OCI-LY3 (cell line): Measurements from ENCODE around the gene SLC35B2.

Source experiments
- H2AFZ ChIP-seq: fragments of 200-600, 300-600 bp; shearing (Covaris generic); 2 replicates; pipeline ENCODE4 v1.6.0; 2014; ENCODE audit warnings: antibody characterized with exemption, low read depth, low read length
- H3K27ac ChIP-seq: fragments of 200-600, 300-600 bp; sonication (generic); 2 replicates; pipeline ENCODE4 v1.5.1; 2014; ENCODE audit warnings: mild to moderate bottlenecking, low read length, moderate library complexity, mixed read lengths
- H3K27me3 ChIP-seq: fragments of 200-600, 300-600 bp; sonication (generic); 2 replicates; pipeline ENCODE4 v1.6.1; 2014; ENCODE audit warnings: low read depth, low read length, mixed read lengths
- H3K36me3 ChIP-seq: fragments of 200-600, 300-600 bp; sonication (generic); replicated peaks from 2 replicates; pipeline ENCODE3; 2014; ENCODE audit warnings: low read depth, low read length, mixed read lengths
- H3K4me1 ChIP-seq: fragments of 300-600, 200-600 bp; sonication (generic); 2 replicates; pipeline ENCODE4 v1.6.1; 2014; ENCODE audit warnings: low read length, mixed read lengths
- H3K4me2 ChIP-seq: fragments of 200-600, 300-600 bp; sonication (generic); 2 replicates; pipeline ENCODE4 v1.6.1; 2014; ENCODE audit warnings: low read length, mixed read lengths
- H3K4me3 ChIP-seq: fragments of 300-600, 200-600 bp; sonication (generic); 2 replicates; pipeline ENCODE4 v1.5.1; 2014; ENCODE audit warnings: antibody characterized with exemption, mild to moderate bottlenecking, low read length, moderate library complexity
- H3K79me2 ChIP-seq: fragments of 300-600, 200-600 bp; shearing (Covaris generic); 2 replicates; pipeline ENCODE4 v1.6.1; 2014; ENCODE audit warnings: mild to moderate bottlenecking, low read length, mixed read lengths
- H3K9ac ChIP-seq: fragments of 300-600, 200-600 bp; shearing (Covaris generic); 2 replicates; pipeline ENCODE4 v1.6.0; 2014; ENCODE audit warnings: mild to moderate bottlenecking, low read length, moderate library complexity
- H3K9me3 ChIP-seq: fragments of 200-600, 300-600 bp; shearing (Covaris generic); 2 replicates; pipeline ENCODE4 v1.6.1; 2014; ENCODE audit warnings: low read length, mixed read lengths; ENCODE audit not compliant: insufficient read depth
- H4K20me1 ChIP-seq: fragments of 200-600, 300-600 bp; sonication (generic); 2 replicates; pipeline ENCODE4 v1.6.1; 2016; ENCODE audit warnings: low read length, mixed read lengths; ENCODE audit not compliant: insufficient read depth
- EZH2phosphoT487 ChIP-seq: fragments of 200-600 bp; shearing (Covaris generic); IDR thresholded peaks from 2 replicates; pipeline ENCODE4 v1.6.1; 2018; ENCODE audit warnings: antibody characterized with exemption, mixed run types, low read depth
- TF ChIP-seq, protein P1 (sequence below): fragments of 200-600, 300-600 bp; sonication (generic); IDR thresholded peaks from 2 replicates; pipeline ENCODE4 v1.5.1; 2014; ENCODE audit warnings: antibody characterized with exemption, low read length, low read depth

The SLC35B2 gene

GRCh38 chr6:44262467-44263353, 5.4 kb upstream of the SLC35B2 start:
- H4K20me1 ChIP-seq = peaks cover 23% of the 10 kb centered on the region
- TF ChIP-seq EZH2phosphoT487 = no peak
- TF ChIP-seq, protein P1, sequence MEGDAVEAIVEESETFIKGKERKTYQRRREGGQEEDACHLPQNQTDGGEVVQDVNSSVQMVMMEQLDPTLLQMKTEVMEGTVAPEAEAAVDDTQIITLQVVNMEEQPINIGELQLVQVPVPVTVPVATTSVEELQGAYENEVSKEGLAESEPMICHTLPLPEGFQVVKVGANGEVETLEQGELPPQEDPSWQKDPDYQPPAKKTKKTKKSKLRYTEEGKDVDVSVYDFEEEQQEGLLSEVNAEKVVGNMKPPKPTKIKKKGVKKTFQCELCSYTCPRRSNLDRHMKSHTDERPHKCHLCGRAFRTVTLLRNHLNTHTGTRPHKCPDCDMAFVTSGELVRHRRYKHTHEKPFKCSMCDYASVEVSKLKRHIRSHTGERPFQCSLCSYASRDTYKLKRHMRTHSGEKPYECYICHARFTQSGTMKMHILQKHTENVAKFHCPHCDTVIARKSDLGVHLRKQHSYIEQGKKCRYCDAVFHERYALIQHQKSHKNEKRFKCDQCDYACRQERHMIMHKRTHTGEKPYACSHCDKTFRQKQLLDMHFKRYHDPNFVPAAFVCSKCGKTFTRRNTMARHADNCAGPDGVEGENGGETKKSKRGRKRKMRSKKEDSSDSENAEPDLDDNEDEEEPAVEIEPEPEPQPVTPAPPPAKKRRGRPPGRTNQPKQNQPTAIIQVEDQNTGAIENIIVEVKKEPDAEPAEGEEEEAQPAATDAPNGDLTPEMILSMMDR = no peak
- no peaks in the 10 kb centered on the region for H3K9me3 ChIP-seq
- no peaks in the 10 kb centered on the region for H3K27me3 ChIP-seq
- peak overlapping the region; percentile 84 for H3K4me3 ChIP-seq
- H3K4me1 ChIP-seq = peaks cover 72% of the 10 kb centered on the region
- H3K36me3 ChIP-seq = peaks cover 68% of the 10 kb centered on the region
- peaks cover 71% of the 10 kb centered on the region for H3K79me2 ChIP-seq
- H2AFZ ChIP-seq = no peak overlapping the region
- peak overlapping the region; percentile 99 for H3K4me2 ChIP-seq
- peak overlapping the region; percentile 99 for H3K9ac ChIP-seq
- peak overlapping the region; percentile 94 for H3K27ac ChIP-seq

DNA sequence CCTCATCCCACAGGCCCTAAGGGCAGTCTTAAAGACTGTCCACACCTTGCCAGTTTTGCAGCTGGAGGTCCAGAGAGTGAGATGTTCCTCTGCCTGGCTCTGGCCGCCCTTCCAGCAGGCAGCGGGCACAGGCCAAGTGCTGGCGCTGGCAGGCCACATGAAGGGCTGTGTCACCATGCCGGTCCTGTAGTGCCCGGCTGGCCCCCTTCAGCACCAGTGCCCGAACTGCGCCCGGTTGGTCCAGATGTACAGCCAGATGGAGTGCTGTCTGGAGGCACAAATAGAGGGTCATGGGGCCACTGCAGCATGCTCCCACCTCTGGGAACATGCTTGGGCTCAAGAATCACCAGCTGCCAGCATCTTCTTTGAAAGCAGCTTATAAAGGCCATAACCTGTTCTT, 4.3 kb upstream of the SLC35B2 start:
- peaks cover 78% of the 10 kb centered on the region for H3K79me2 ChIP-seq
- TF ChIP-seq EZH2phosphoT487 = no peak
- TF ChIP-seq, protein P1 = no peak
- peak overlapping the region; percentile 99 for H3K4me2 ChIP-seq
- H3K9ac ChIP-seq = peak overlapping the region; percentile 99
- H4K20me1 ChIP-seq = peaks cover 23% of the 10 kb centered on the region
- H3K27me3 ChIP-seq = no peaks in the 10 kb centered on the region
- no peak overlapping the region for H2AFZ ChIP-seq
- H3K4me3 ChIP-seq = peak overlapping the region; percentile 84
- H3K9me3 ChIP-seq = no peaks in the 10 kb centered on the region
- H3K27ac ChIP-seq = peak overlapping the region; percentile 94
- H3K4me1 ChIP-seq = peaks cover 66% of the 10 kb centered on the region
- peaks cover 68% of the 10 kb centered on the region for H3K36me3 ChIP-seq

DNA sequence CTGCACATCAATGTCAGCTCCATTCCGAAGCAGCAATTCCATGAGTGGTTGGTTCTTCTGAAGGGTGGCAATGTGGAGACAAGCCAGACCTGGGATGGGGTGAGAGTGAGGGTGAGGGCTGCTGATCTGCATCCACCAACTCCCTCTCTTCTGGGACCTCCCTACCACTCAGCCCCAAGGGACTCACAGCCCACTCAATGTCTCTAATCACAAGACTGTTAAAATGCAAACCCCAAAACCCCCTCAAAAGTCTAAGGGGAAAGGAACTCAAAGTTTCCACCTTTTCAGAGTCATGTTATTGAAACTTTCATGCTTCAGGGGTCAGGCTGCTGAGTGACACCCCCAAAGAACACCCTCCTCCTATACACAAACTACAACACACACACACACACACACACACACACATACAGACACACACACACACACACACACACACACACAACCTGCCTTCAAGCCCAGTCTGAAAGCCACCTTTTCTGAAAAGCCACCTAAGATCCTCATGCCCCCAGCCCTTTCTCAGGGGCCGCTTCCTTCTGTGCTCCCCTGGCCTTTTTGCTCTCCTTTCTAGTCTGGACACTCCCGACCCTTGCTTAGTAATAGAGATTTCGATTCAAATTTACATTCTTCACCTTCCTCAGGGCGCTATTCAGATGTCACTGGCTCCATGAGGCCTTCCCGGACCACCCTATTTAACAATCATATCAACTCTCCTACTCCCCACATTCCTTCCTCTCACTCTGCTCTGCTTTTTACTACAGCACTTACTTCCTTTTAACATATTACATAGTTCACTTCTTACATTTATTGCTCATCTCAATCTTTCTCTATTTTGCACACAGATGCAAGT, 3.3 kb upstream of the SLC35B2 start:
- H3K4me1 ChIP-seq = peaks cover 66% of the 10 kb centered on the region
- H3K79me2 ChIP-seq = peaks cover 79% of the 10 kb centered on the region
- peaks cover 25% of the 10 kb centered on the region for H4K20me1 ChIP-seq
- H3K27me3 ChIP-seq = no peaks in the 10 kb centered on the region
- peak overlapping the region; percentile 84 for H3K4me3 ChIP-seq
- H3K4me2 ChIP-seq = peak overlapping the region; percentile 99
- H3K27ac ChIP-seq = peak overlapping the region; percentile 94
- no peak for TF ChIP-seq EZH2phosphoT487
- H3K36me3 ChIP-seq = peaks cover 68% of the 10 kb centered on the region
- no peak overlapping the region for H2AFZ ChIP-seq
- no peaks in the 10 kb centered on the region for H3K9me3 ChIP-seq
- peak overlapping the region; percentile 99 for H3K9ac ChIP-seq

DNA sequence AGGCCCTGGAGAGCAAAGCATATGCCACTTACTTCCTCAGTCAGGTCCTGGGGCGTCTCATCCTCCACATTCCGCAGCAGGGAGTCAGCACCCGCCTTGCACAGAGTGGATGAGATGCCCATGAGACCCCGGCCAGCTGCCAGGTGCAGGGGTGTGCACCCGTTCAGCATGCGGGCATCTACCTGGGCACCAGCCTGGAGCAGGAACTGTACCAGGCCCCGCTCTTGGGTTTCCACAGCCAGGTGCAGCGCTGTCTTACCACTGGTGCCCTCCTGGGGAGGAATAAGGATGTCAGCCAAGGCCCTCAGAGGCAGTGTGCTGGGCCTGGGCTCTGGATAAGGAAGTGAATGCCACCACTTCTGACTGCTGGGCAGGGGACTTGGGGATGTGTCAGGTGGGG, 2.7 kb upstream of the SLC35B2 start:
- H3K27me3 ChIP-seq = no peaks in the 10 kb centered on the region
- H4K20me1 ChIP-seq = peaks cover 26% of the 10 kb centered on the region
- no peak for TF ChIP-seq EZH2phosphoT487
- TF ChIP-seq, protein P1 = no peak
- peak overlapping the region; percentile 99 for H3K9ac ChIP-seq
- peaks cover 76% of the 10 kb centered on the region for H3K79me2 ChIP-seq
- H3K4me2 ChIP-seq = peak overlapping the region; percentile 99
- H3K27ac ChIP-seq = peak overlapping the region; percentile 94
- H3K4me3 ChIP-seq = peak overlapping the region; percentile 84
- peaks cover 66% of the 10 kb centered on the region for H3K4me1 ChIP-seq
- no peaks in the 10 kb centered on the region for H3K9me3 ChIP-seq
- H3K36me3 ChIP-seq = peaks cover 74% of the 10 kb centered on the region
- no peak overlapping the region for H2AFZ ChIP-seq
